ENCODE results near the gene ZNF208. TPM values are rescaled to one million over a fixed set of nuclear protein-coding genes. Genes with fewer than 3 reads are reported as not detected.

The ZNF208 gene
- polyA plus RNA-seq, 3 donors, result not detected

- H3K36me3 ChIP-seq (replicated peaks in 1 of 2; ENCODE audit: control insufficient read depth in 1 of 2, insufficient read depth in 2 of 2, low read length in 2 of 2), result no peaks in the 10 kb centered on the region
- H4K20me1 ChIP-seq (ENCODE audit: insufficient read depth, low read length), result no peaks in the 10 kb centered on the region
- H3K4me1 Mint-ChIP-seq, result no peaks in the 10 kb centered on the region
- H3K4me1 ChIP-seq (ENCODE audit: control insufficient read depth in 1 of 2, insufficient read depth in 2 of 2, low read length in 2 of 2), result no peaks in the 10 kb centered on the region
- peaks cover 32 to 69% (median 50%) of the 10 kb centered on the region in 7 donors for H3K9me3 Mint-ChIP-seq
- peaks cover 62 to 94% of the 10 kb centered on the region in 2 donors for H3K9me3 ChIP-seq (replicated peaks in 1 of 2; ENCODE audit: control insufficient read depth in 1 of 2, insufficient read depth in 1 of 2, low read length in 2 of 2)
- no peak overlapping the region for H3K27ac Mint-ChIP-seq
- H3K36me3 Mint-ChIP-seq, result no peaks in the 10 kb centered on the region
- H3K79me2 ChIP-seq (ENCODE audit: insufficient read depth, low read length), result no peaks in the 10 kb centered on the region
- no peak overlapping the region for H3K9ac ChIP-seq (ENCODE audit: insufficient read depth, low read length, poor library complexity, severe bottlenecking)
- intact Hi-C loops (cut with micrococcal nuclease), result no loop called here
- 90% methylated on average over 3 of the region's 3 CpGs for WGBS (ENCODE audit: insufficient coverage)
- no peak for TF ChIP-seq CTCF (IDR thresholded peaks at IDR 0.05)
- no peak overlapping the region for H3K4me3 ChIP-seq (replicated peaks in 1 of 3; ENCODE audit: low read depth in 2 of 3, low read length in 3 of 3)
- H3K27ac ChIP-seq (ENCODE audit: low read depth in 1 of 2, low read length in 2 of 2), result no peak overlapping the region
- H3K27me3 ChIP-seq (ENCODE audit: control insufficient read depth in 2 of 2, insufficient read depth in 2 of 2, low read length in 2 of 2), result no peaks in the 10 kb centered on the region
- no peak overlapping the region for H3K4me2 ChIP-seq (replicated peaks; ENCODE audit: extremely low read depth, low read length, poor library complexity, severe bottlenecking)
- no peak for DNase-seq
- H2AFZ ChIP-seq (ENCODE audit: insufficient read depth, low read depth, low read length, poor library complexity, severe bottlenecking), result no peak overlapping the region
- H3K27me3 Mint-ChIP-seq (ENCODE audit: low read depth in 3 of 3), result no peaks in the 10 kb centered on the region
- no peak overlapping the region for H3K4me3 Mint-ChIP-seq
These were observed 102.7 kb downstream of the ZNF208 start for GRCh38 chr19:21908066-21908465.

GRCh38 chr19:21907516-21907915 lies 103.2 kb downstream of the ZNF208 start:
- no peak overlapping the region for H3K4me2 ChIP-seq (replicated peaks; ENCODE audit: extremely low read depth, low read length, poor library complexity, severe bottlenecking)
- H3K9me3 ChIP-seq (replicated peaks in 1 of 2; ENCODE audit: control insufficient read depth in 1 of 2, insufficient read depth in 1 of 2, low read length in 2 of 2), result peaks cover 63 to 94% of the 10 kb centered on the region in 2 donors
- TF ChIP-seq CTCF (IDR thresholded peaks at IDR 0.05), result no peak
- Mint-ChIP-seq H3K4me1 (no peaks in the 10 kb centered on the region), H3K27me3 (ENCODE audit: low read depth in 3 of 3) (no peaks in the 10 kb centered on the region), H3K36me3 (no peaks in the 10 kb centered on the region), H3K9me3 (peaks cover 29 to 70% (median 46%) of the 10 kb centered on the region in 7 donors), H3K4me3 (no peak overlapping the region), H3K27ac (no peak overlapping the region)
- no peak overlapping the region for H3K27ac ChIP-seq (ENCODE audit: low read depth in 1 of 2, low read length in 2 of 2)
- no peak overlapping the region for H3K4me3 ChIP-seq (replicated peaks in 1 of 3; ENCODE audit: low read depth in 2 of 3, low read length in 3 of 3)
- no peak overlapping the region for H2AFZ ChIP-seq (ENCODE audit: insufficient read depth, low read depth, low read length, poor library complexity, severe bottlenecking)
- no peak overlapping the region for H3K9ac ChIP-seq (ENCODE audit: insufficient read depth, low read length, poor library complexity, severe bottlenecking)
- no peaks in the 10 kb centered on the region for H3K4me1 ChIP-seq (ENCODE audit: control insufficient read depth in 1 of 2, insufficient read depth in 2 of 2, low read length in 2 of 2)
- intact Hi-C loops (cut with micrococcal nuclease), result no loop called here
- no peak for DNase-seq
- 95% methylated on average over 4 of the region's 4 CpGs for WGBS (ENCODE audit: insufficient coverage)
- no peaks in the 10 kb centered on the region for H3K36me3 ChIP-seq (replicated peaks in 1 of 2; ENCODE audit: control insufficient read depth in 1 of 2, insufficient read depth in 2 of 2, low read length in 2 of 2)
- H3K27me3 ChIP-seq (ENCODE audit: control insufficient read depth in 2 of 2, insufficient read depth in 2 of 2, low read length in 2 of 2), result no peaks in the 10 kb centered on the region
- H3K79me2 ChIP-seq (ENCODE audit: insufficient read depth, low read length), result no peaks in the 10 kb centered on the region
- no peaks in the 10 kb centered on the region for H4K20me1 ChIP-seq (ENCODE audit: insufficient read depth, low read length)

Data from CD14-positive monocyte (primary cell).